K562 (cell line): ENCODE measurements around the gene AKT2. TPM values are rescaled to one million over a fixed set of nuclear protein-coding genes. Genes with fewer than 3 reads are reported as not detected.

Experiments used
- CHD7 ChIP-seq: fragments of 200-600 bp; sonication (generic); IDR thresholded peaks from one replicate; pipeline ENCODE4 v1.6.1; 2012; ENCODE audit warnings: mild to moderate bottlenecking, low read depth, low read length, inconsistent platforms
- GATA2 ChIP-seq: sonication (generic); formaldehyde crosslinking; IDR thresholded peaks from 2 replicates; pipeline ENCODE4 v1.4.0; 2020; ENCODE audit warnings: mild to moderate bottlenecking, missing genetic modification reagents
- HDAC1 ChIP-seq, 2 experiments: fragments of 450-650 bp; IDR thresholded peaks; 2 replicates each; pipeline ENCODE4 v1.6.1; 2016 to 2017; ENCODE audit warnings: inconsistent platforms in 1 of 2, mild to moderate bottlenecking in 1 of 2, moderate library complexity in 1 of 2
- KAT8 ChIP-seq: fragments of 450-650 bp; IDR thresholded peaks from 2 replicates; pipeline ENCODE4 v1.6.1; 2016; ENCODE audit warnings: low read depth, mild to moderate bottlenecking
- PCBP2 ChIP-seq: fragments of 200-400 bp; formaldehyde crosslinking; IDR thresholded peaks from 2 replicates; pipeline ENCODE4 v1.6.1; 2018; ENCODE audit warnings: low read length, low read depth, mild to moderate bottlenecking, moderate library complexity; ENCODE audit not compliant: poor library complexity, severe bottlenecking
- POLR2G ChIP-seq: fragments of 200-400 bp; formaldehyde crosslinking; IDR thresholded peaks from 2 replicates; pipeline ENCODE4 v1.6.1; 2017; ENCODE audit warnings: low read depth, mild to moderate bottlenecking, antibody characterized with exemption, low read length, moderate library complexity
- ZBTB26 ChIP-seq: fragments of 450-650 bp; formaldehyde crosslinking; IDR thresholded peaks from 2 replicates; pipeline ENCODE4 v1.4.0; 2022; ENCODE audit warnings: missing genetic modification characterization
- ZC3H8 ChIP-seq: fragments of 450-650 bp; IDR thresholded peaks from 2 replicates; pipeline ENCODE4 v1.6.1; 2017
- ZFX ChIP-seq: sonication (generic); formaldehyde crosslinking; IDR thresholded peaks from 2 replicates; pipeline ENCODE4 v1.8.0; 2022; ENCODE audit warnings: mild to moderate bottlenecking, missing genetic modification reagents, moderate library complexity
- ZNF24 ChIP-seq: fragments of 450-650 bp; IDR thresholded peaks from 2 replicates; pipeline ENCODE4 v1.6.1; 2016
- ZNF518B ChIP-seq: fragments of 250-450 bp; sonication (Bioruptor Pico); IDR thresholded peaks from 2 replicates; pipeline ENCODE4 v1.5.0; 2021; ENCODE audit warnings: mild to moderate bottlenecking, moderate library complexity
- polyA plus RNA-seq, 8 experiments: library from polyadenylated mRNA; depleted of rRNA in 4 of 8; stranded (reverse) in 5 of 8; unstranded in 3 of 8; fragments of >200 nt; fragmentation: Nextera tagmentation in 2 of 8; fragmentation: Illumina TruSeq in 1 of 8; extraction: Ambion mirVana in 2 of 8; extraction: Trizol in 1 of 8; gene quantifications; 2 replicates each; pipeline versions ENCODE4 v1.2.1 to v1.2.3, GENCODE V29; 2011 to 2014; ENCODE audit warnings: inconsistent platforms in 1 of 8, missing spikeins in 1 of 8
- total RNA-seq, 7 experiments: library from RNA; depleted of rRNA in 6 of 7; stranded (reverse); fragments of >200 nt in 6 of 7; fragmentation: Illumina TruSeq in 2 of 7; extraction: Trizol in 2 of 7; gene quantifications; 2 replicates each; pipeline versions ENCODE4 v1.2.1 to v1.2.3, GENCODE V29; 2011 to 2021; ENCODE audit warnings: low replicate concordance in 1 of 7

AKT2 gene
- total and polyA plus RNA-seq, 9 of the 15 experiments (the other 6 are each of a cell fraction or from before 2014, with no cell fraction given) = 1.1 to 132 (median 67.7) TPM

- no peak for TF ChIP-seq ZNF518B (CRISPR knock-in tag)
- TF ChIP-seq GATA2 (CRISPR knock-in tag) = no peak
- no peak for TF ChIP-seq ZNF24
- no peak for TF ChIP-seq ZC3H8
- TF ChIP-seq KAT8 = no peak
- no peak for TF ChIP-seq ZBTB26 (CRISPR knock-in tag)
- TF ChIP-seq POLR2G = peak; percentile 74
- peak in 1 of 2 experiments; percentile 58; a peak in 1 of 4 replicates for TF ChIP-seq HDAC1 (IDR thresholded peaks at IDR 0.05)
- no peak for TF ChIP-seq CHD7
- no peak for TF ChIP-seq PCBP2
- TF ChIP-seq ZFX (CRISPR knock-in tag) = no peak
Measured at GRCh38 chr19:40231544-40232424, 53.4 kb downstream of the AKT2 start (continued).
